Muscle of arm (tissue), 12 donors: ENCODE results near the gene CHL1. TPM values are rescaled to one million over a fixed set of nuclear protein-coding genes. Genes with fewer than 3 reads are reported as not detected.

Experiments used
- DNase-seq: peaks from one replicate; pipeline ENCODE4 v3.0.0-alpha.2; 2013
- polyA plus RNA-seq, 12 donors: library from polyadenylated mRNA; unstranded; fragments of 120-200 nt; gene quantifications; one replicate each; pipeline ENCODE4 v1.2.1, GENCODE V29; 2013; ENCODE audit not compliant: insufficient read length in 12 of 12

CHL1 gene
- polyA plus RNA-seq, 12 donors: 3.1 to 14.8 (median 3.9) TPM; not detected in 1

DNA sequence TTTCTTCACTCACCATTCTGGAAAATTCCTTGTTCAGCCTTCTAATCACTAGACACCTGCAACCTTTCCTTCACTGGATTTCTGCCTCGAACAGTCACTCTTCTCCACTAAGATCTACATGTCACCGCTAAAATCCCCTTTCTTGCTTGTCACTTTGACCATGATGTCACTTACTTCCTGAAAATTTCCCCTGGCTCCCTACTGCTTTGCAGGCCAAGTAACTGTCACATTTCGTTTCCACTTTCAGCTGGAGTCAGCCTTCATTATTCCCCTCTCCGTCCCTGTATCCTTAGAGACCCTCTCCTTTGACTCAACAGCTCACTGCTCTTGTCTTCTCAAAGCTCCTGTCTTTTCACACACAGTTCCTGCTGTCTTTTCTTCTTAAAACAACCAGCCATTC, 15.9 kb downstream of the CHL1 start:
- DNase-seq: no peak

DNA sequence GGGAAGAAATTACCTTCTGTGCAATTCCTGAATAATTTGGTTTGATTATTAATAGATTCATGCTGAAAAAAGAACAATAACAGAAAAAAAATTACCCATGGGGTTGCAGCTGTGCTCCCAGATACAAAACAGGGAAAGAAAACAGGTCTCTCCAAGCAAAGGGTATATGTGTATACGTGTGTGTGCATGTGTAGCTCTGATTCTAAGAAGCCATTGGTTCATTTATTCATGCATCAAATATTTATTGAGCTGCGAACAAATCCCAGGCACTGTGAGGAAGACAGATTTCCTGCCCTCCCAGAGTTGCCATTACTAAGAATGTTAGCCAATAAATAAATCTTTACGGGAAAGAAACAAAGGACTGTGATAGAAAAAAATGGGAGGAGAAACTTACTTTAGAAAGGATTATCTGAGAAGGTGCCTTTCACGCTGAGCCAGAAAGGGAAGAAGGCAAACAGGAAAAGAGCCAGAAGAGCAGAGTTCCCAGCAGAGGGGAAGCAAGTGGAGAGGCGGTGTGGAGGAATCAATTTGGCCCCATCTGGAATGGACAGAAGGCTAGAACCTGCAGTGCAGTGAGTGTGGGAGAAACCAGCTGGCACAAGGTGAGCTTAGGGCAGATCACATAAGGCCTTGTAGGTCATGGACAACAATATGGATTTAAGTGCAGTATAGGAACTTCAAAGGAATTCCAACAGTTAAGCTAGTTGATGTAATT, 20.7 kb downstream of the CHL1 start:
- no peak for DNase-seq

DNA sequence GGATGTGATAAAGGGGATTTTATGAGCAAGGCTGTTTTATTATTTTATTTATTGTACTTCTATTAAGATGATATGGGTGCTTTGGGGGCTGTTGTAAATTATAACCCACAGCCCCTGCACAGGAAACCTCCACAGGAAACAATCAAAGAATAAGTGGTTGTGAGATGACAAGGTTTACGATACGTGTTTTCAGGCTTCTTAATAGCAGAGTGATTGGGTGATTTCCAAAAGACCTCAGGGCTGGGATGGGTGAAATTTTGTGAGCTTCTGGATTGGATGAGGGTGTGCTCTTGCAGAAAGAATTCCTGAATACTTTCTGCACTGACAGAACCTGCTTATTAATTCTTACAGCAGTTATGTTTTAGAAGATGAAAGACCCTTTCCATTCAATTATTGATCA, 21.4 kb downstream of the CHL1 start:
- DNase-seq: no peak

DNA sequence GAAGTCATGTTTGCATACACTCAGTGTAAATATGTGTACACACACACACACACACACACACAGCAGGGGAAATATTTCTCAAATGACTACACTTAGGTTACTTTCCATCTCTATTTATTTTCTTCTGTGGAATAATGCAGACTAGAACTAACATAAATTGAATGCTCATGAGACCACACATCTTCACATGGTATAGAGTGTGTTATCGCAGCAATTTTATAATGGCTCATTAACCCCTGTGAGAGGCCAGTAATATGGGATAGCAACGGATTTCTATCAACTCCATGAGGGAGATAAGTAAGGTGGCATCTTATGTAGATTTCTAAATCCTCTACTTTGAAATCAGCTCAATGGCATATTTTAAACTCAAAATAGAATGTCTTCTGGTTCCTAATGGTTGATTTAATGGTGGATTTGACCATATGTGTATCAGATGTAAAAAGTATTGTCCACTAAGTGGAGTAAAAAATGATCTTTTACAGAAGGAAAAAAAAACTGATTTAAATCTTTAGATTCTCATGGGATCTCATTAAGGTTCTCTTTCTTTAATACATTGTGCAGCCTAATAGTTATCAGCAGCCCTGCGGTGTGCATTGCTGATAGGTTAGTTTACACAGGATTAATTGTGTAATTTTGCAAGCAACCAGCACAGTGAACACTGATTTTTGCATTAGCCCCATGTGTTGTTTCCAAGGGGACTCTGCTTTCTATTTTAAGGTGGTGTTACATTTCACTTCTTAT, 32.0 kb downstream of the CHL1 start:
- DNase-seq: no peak

DNA sequence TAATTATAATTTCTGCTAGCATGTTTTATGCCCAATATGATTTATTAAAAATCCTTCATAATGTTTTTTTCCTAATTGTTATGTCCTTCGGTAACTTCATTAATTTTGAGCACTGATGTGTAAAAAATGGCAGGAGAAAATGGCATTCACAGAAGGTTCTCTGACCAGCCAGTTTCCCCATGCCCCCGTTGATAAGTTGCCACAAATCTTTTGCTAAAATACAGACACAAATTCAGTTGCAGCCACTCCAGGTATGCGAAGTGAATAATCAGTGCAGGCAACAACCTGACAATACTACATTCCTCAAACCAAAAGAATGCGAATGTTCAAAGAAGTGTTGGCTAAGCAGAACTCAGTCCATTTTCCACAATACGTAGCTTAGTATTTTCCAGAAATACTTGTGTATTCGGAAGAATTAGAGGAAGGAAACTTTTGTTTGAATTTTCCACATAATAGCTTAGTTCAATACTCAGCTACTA, 32.7 kb downstream of the CHL1 start:
- DNase-seq: no peak

DNA sequence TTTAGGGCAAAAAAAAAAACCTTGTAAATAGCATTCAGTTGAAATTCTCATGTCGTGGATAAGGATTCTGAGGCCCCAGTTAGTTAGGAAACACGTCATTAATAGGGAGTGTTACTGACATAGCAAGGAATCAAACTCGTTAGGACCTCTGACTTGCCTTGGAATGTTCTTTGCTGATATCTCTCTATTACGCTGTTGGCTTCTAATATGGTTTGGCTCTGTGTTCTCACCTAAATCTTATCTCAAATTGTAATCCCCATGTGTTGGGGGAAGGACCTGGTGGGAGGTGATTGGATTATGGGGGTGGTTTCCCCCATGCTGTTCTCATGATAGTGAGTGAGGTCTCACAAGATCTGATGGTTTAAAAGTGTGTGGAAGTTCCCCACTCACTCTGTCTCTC, 40.3 kb downstream of the CHL1 start:
- DNase-seq: no peak

DNA sequence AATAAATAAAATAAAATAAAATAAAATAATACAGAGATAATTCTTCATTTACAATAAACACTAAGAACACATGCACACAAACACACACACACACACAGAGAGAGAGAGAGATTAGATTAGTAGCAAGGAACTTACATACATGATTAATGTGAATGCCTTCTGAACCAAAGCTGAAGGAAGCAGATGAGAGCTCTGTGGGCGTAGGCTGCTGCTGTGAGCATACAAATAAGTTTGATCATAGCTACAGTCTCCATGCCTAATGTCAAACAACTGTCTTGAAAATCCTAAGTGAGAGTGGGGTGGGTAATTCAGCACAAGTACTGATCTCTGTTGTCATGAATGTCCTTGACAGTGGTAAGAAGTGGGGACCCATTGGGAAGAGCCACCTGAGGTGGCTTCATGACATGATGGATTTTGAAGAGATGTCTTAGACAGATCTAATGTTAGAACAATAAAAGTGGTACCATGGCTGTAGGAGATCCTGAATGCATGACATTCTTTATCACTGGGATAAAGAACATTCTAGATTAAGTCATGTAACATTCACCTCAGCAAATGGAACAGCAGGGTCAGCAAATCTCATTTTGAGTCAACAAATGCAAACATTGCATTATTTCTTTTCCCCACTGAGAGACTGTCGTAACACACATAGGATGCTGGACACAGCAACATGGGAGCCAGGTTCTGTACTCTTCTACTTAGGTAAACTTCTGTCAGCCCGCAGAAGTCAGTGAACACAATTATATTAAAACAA, 46.2 kb downstream of the CHL1 start:
- DNase-seq: no peak

DNA sequence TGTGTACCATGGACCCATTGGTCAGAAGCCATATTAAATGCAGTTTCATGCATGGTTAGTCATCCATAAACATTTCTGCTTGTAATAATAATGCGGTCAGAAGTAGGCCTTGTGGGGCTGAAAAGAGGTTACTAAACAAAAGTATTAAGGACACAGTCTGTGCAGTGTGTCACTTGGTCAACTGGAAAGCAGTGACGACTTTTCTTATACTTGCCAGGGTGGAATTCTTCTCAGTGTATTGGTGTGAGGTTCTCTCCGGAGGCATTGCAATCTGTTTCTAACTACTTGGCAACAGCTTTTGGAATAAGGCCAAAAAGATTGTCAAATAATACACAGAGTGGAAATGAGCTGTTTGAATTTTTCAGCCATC, 46.8 kb downstream of the CHL1 start:
- DNase-seq: peak; percentile 10

DNA sequence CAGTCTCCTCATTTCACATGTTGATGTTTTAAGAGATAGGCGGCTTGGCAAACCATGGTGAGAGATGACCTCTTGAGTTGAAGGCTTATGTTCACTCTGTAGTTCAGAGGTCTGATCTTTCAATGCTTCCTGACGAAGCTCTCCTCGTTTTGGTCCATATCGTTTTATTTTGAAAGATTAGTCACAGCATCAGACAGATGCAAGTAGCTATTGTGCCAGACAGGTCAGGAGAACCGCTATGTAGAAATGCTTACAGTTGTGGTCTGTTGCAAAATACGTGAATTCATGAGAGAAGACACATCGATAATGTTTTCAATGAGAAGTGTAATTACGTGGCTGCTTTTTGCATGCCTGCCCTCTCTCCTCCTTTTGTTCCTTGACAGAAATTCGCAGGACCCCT, 47.5 kb downstream of the CHL1 start:
- DNase-seq: no peak

DNA sequence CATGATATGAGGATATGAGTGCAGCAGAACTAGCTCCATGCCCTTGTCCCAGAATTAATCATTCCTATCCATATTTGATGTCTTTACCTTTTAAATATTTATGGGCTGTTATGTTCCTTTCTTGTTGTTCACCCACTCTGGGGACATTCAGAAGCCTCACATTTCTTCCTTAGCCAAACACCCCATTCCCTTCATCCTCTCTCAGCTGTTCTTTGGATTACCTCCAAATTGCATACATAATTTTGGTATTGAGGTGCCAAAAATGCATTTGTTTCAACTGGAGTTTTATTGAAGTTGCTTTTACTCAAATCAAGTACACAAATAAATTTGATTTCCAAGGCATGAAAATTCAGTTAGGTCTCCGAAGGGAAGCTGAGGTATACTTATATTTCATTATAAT, 51.4 kb downstream of the CHL1 start:
- DNase-seq: no peak

DNA sequence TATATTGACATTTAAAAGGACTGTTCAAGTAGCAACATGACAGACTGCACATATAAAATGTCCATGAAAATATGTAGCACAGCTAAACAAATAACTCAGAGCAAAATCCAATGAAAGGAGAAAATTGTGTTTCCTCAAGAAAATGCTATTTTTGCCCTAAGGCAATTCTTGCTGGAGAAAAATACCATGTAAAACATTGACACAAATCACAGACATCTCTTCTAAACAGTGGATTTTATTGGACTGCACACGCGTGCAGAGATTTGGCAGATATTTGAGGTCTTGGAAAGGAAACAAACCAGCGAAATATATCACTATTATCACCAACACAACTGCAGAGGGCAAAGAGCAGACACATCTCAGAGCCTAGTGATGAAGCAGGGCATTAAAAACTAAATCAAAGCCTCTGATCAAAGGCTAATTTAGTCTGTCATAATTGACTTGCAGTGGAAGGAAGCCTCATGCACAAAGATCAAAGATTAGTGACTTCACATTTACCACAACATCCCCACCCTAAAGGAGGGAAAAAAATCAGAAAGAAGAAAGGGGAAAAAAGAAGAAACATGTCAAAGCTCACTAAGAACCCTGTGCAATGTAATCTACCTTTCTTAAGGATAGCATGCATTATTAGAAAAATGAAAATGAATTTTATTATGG, 52.4 kb downstream of the CHL1 start:
- DNase-seq: no peak

DNA sequence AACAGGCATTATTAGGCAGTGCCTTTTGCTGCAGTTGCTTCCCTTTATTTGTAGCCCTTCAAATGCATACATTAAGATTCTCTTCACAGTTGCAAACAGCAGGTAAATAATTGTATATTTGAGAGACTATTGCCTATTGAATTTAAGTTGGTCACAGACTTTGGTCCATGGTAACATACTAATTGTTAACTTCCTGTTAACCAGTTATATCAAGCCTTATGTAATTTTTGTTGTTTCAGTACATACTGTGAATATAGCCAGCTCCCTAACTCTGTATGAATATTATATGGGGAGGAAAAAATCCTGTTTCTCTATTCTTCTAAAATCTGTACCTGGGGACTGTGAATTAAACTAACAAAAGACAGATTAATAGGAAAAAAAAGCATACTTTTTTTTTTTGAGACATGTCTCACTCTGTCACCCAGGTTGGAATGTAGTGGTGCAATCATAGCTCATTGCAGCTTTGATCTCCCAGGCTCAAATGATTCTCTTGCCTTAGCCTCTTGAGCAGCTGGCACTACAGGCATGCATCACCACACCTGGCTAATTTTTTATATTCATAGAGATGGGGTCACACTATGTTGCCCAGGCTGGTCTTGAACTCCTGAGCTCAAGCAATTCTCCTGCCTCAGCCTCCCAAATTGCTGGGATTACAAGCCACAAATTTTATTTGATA, 53.2 kb downstream of the CHL1 start:
- DNase-seq: no peak

DNA sequence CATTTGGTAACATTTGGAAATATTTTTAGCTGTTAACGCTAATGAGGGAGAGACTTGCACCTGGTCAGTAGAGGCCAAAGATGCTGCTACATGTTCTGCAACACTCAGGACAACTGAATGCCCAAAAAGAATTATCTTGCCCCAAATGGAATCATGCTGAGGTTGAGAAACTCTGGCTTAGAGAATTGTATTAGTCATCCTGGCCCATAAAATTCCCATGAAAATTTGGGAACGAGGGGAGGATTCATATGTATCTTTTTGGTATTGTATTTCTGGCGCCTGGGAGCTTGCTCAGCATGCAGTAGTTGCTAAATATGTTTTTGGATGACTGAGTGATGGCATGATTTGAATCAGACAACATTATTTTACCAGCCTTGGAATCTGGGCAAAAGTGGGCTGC, 59.9 kb downstream of the CHL1 start:
- no peak for DNase-seq

DNA sequence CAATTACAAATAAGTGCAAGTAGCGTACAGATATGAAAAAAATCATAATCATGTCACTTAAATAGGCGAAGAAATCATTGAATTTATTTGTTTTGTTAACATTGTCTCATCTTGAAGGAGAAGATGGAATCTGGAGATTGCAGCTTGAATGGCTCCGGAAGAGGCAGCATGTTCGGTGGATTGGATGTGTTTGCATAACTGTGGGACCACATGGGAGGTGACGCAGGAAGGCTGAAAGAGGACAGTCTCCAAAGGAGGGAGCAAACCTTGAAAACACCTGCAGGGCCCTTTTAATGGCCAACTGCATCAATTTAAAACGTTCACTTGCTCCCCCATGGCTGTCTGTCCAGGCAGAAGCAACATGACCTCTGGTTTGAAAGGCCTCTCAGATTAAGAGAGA, 61.3 kb downstream of the CHL1 start:
- DNase-seq: no peak

DNA sequence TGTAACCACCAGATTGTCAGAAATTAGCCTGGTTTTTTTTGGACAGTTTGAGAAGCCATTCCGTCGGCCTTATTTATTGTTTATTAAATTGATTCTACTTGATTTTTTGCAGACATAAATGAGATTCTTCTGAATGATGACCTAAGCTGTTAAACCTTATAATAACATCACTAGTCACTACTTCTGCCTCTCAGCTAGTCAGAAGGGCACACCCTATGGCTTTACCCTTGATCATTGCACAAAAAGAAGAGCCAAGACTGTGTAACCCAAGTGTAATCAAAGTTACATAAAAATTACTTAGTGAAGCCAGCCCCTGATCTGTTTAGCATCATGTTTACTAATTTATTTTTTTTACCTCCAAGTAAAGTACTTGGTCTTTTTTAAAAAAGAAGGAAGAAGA, 64.3 kb downstream of the CHL1 start:
- no peak for DNase-seq

DNA sequence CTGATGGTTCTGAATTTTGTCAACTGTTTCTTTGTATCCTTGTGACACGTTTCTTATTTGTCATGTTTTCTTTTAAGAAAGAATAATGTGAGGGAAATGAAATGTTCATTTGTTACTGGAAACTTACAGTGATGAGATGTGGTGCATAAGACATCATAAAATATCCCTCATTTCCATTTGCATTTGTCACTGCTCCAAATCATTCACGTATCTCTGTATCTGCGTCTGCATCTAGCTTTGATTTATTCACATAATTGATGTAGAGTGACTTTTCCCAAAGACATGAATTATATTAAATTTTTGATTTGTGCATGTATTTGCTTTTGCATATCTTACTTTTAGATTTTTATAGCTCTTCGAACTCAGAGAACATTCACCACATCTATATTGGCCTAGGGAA, 66.8 kb downstream of the CHL1 start:
- no peak for DNase-seq

DNA sequence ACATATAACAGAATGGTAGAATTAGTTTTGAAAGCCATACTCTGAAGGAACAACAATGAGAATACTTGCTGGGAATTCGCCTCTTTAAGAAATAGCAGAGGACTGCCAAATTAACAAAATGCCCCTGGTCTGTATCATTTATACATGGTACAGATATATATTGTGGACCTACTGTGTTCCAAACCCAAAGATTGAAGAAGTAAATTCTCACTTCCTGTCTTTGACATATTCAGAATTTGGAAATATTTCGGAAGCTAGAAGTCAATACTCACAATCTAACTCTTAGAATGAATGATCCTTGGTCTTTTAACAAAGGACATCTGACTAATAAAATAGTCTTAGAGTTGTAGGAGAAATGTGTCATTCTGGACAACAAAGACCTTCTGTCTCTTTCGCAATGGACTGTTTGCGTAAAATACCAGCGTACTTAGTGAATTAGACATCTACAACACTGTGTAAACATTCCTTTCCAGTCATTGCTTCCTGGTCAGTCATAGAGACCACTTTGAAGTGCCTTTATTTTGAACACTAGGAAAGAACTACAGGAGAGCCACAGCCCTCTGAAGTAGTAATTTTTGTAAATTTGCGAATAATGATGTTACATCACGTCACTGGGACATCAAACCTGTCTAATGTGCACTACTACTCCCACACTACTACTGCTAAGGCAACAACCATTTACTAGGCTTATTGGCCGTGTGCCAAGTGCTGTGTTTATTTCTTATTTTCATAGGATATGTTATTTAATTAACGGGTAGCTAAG, 68.0 kb downstream of the CHL1 start:
- DNase-seq: no peak

DNA sequence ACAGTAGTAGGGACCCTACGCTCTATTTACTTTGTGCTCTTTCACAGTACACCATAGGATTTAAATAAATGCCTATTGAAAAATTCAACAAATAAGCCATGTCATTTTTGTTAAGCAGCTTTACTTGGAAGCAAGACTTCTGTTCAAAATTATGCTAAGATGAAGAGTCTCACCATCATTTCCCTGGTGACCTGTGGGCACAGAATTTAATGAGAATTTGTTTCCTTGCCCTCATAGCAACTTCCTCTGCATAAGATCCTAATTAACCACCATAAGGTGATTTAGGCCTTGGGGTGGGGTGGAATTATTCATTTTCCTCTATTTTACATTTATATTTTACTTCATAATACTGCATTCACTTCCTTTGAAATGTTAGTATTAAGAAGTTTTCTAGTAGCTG, 70.5 kb downstream of the CHL1 start:
- DNase-seq: no peak

DNA sequence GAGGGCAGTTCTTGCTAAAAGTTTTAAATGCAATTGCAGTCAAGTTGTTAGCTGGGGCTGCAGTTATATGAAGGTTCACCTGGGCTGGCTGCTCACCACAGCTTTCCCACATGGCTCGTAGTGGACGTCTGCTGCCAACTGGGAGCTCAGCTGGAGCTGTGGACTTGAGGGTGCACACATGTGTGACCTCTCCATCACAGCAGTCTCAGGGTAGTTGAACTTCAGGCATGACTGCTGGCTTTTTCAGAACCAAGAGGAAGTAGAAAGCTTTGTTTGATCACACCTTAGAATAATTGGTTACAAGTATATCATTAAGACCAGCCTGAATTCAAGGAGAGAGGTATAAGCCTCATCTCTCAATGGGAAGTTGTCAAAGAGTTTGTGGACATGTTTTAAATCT, 74.1 kb downstream of the CHL1 start:
- DNase-seq: no peak

DNA sequence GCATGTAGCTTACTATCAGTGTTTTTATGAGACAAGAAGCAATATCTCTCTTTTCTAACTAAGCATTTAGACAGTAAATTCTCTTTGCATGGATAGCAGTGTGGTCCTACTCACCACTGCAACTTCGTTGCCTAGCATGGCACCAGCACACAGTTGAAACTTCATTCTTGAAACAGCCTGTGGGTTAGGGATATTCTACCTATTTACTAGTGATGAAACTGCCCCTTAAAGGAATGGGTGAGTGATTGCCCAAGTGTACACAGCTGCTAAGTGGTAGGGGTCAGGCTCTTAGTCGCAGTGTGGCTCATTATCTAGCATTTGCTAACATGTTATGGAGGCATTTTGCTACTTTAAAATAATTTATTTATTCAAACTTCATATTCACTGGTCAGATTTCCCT, 78.4 kb downstream of the CHL1 start:
- no peak for DNase-seq

DNA sequence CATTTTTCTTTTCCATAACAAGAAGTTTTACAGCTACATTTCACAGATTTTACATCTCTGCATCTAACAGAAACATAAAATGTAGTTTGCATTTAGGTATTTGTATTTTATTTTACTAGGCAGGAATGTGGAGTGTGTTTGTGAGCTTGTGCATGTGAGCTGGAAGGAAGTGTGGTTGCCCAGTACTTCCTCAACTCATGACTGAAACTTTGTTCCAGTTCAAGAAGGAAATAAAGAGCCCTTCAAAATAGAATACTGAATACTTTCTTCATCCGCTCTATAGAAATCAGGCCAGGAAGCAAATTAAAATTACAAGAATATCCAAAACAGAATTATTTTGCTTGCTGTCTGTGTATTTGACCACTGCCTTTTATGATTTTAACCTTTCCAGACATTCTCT, 81.3 kb downstream of the CHL1 start:
- DNase-seq: no peak
